Activated T-helper 1 cell treated with Interleukin-2 at 50 U/mL for 16 hours (primary cell): ENCODE data around the gene CTTN.

ENCODE experiments used
- DNase-seq: peaks from one replicate; pipeline ENCODE4 v3.0.0-alpha.2; 2020; ENCODE audit warnings: low read depth

The CTTN gene

DNA sequence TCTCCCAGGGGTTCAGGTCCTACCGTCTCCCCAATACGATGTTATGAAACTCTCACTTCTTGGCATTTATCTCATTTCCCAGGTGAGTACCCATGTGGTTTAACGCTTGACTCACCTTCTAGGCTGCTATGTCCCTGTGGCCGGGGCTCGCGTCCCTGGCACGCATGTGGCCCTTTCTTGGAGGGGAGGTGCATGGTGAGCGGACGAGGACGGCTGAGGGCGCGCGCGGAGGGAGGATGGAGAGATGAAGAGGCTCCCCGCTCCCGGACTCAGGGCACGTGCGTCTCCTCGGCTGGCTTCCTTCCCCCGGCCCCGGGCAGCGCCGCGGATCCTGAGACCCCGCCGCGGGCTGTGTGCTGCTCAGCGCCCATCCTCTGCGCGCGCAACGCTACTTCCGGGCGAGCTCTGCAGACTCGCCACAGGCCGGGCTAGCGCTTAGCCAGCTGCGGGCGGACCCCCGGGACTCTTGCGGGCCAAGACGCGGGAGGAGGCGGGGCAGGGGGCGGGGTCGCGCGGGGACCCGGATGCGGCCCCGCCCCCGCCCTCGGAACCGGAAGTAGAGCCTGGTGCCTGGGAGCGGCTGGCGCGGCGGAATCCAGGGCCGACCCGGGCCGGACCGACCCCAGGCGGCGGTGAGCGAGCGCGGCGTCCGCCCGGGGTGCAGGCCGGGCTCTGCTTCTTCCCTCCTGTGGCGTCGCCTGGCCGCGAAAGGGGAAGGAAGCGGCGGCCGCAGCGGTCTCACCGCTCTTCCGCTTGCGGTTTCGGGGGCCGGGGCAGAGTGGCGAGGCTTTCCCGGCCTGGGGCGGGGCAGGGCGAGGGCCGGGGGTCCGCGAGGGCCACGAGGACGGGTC is at the start of gene CTTN:
TSS of gene CTTN (plus strand) at position 547 of the 851 bp plus-strand sequence. CDS start 8,769 bp downstream, outside the sequence.
- DNase-seq: peak; percentile 41

DNA sequence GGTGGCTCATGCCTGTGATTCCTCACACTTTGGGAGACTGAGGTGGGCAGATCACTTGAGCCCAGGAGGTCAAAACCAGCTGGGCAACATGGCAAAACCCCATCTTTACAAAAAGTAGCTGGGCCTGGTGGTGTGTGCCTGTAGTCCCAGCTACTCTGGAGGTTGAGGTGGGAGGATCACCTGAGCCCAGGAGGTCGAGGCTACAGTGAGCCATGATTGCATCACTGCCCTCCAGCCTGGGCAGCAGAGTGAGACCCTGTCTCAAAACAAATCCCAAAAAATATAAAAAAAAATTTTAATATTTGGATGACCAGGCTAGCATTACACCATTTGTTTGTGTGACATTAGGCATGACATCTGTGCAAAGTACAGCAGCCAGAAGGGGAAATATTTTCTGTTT is 49.7 kb upstream of the CTTN start:
- no peak for DNase-seq

DNA sequence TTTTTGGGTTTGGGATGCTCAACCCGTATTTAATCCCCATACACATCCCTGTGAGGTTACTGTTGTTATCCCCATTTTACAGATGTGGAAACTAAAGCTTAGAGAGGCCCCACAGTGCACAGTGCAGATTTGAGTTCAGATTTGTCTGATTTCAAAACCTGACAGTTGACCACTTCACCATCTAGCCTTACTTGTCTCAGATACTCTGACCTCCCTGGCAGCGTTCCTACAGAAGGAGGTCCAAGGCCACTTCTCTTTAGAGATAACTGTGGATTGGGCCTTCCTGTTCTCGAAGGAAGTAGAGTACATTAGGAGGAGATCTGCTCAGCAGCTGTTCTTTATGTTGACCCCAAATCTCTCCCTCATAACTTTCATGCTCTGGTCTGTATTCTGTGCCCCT is 46.7 kb upstream of the CTTN start:
- no peak for DNase-seq

DNA sequence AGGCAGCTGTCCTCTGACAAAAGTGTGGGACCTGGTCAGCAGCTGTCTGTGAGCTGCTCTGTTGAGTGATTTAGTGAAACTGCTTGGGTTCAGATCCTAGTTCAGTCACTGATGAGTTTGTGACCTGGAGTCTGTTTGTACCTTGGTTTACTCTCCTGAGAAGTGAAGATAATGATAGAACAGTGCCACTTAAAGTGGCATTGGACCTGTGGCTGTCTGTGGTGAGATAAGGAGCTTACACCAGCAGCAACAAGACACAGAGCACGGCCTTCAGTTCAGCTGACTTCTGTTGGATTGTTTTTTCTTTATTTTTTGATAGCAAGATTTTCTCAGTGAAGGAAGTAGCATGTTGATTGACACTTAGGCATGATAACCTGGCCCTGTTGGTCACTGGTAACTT is 46.2 kb upstream of the CTTN start:
- no peak for DNase-seq

DNA sequence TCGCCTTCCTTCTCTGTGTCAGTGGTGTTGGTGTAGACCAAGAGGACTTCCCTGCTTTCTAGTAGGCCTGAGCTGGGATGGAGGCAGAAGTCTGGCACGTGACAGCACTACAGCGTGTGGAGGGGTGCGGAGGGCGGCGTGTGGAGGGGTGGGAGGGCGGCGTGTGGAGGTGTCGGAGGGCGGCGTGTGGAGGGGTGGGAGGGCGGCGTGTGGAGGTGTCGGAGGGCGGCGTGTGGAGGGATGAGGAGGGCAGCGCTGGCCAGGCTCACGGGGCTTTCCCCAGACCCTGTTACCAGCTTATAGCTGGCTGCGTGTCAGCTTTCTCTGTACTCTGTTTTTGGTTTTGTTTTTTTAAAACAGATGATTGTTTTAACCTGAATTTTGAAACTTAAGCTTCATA is 45.7 kb upstream of the CTTN start:
- DNase-seq: no peak

DNA sequence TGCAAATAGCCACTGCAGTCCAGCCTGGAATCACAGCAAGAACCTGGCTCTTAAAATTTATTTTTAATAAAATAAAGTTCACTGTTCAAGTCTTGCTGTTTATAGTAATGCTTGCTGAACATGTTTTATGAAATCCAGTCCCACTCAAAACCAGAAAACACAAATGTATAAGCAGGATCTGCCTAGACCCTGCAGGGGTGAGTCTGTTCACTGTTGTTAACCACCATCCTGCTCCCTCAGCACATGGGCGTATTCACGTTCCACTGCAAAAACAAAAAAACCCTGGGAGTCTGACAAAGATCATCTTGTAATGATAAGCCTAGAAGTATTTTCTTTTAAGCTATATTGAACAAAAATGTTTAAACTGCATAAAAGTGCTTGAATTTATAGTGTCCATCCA is 45.0 kb upstream of the CTTN start:
- DNase-seq: no peak

DNA sequence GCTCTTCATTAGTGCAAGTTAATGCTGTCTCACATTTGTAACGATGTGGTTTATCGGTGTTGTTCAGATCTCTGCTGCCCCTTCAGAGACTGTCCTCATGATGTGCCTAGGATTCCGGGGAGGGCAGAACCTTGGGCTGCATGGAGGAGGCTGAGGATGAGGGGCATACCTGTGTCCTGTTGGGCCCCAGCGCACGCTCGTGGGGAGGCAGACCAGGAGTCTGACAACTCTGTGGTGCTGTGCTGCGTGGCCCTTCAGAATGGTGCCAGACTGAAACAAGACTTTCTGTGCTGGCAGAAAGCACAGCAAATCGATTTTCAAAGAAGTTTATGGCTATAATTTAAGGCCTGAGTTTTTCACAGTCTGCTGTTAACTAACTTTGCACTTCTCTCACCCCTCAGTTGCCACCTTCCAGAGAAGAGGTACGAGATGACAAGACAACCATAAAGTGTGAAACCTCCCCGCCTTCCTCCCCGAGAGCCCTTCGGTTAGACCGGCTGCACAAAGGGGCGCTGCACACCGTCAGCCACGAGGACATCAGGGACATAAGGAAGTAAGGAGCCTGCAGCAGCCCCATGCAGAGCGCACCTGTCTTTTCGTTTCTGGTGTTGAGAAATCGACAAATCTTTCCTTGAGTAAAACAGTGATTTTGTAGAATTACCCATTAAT is 44.3 kb upstream of the CTTN start:
- no peak for DNase-seq

DNA sequence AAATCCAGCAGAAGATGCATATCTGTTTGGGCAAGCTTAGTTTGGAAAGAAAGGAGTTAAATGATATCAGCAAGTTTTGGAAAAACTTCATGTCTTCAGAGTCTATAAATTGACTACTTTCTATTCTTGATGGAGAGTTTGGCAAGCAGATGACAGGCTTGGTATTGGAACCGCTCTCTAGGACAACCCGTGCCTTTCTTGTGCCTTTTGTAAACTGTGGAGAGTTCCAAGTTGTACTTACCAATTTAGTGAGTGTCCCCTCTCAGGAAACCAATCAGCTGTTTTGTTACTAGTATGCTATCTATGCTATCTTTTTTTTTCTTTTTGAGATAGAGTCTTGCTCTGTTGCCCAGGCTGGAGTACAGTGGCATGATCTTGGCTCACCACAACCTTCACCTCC is 43.7 kb upstream of the CTTN start:
- DNase-seq: no peak

DNA sequence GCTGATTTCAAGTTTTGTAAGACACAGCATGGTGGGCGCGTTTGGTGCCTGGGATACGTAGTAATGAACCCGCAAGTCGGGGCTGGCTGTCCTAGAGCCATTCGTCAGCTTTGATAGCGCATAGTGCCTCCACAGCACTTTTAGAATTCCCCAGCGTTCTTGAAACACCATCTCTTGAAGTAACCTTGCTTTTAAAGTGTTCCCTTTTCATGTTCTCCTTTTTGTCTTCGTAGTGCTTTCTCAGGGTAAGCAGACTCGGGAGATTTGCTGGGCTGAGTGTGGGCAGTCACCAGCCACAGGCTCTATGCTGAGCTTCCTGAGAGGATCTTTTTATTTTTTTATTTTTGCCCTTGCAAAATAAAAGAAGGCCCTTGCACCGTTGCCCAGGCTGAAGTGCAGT is 39.6 kb upstream of the CTTN start:
- no peak for DNase-seq

DNA sequence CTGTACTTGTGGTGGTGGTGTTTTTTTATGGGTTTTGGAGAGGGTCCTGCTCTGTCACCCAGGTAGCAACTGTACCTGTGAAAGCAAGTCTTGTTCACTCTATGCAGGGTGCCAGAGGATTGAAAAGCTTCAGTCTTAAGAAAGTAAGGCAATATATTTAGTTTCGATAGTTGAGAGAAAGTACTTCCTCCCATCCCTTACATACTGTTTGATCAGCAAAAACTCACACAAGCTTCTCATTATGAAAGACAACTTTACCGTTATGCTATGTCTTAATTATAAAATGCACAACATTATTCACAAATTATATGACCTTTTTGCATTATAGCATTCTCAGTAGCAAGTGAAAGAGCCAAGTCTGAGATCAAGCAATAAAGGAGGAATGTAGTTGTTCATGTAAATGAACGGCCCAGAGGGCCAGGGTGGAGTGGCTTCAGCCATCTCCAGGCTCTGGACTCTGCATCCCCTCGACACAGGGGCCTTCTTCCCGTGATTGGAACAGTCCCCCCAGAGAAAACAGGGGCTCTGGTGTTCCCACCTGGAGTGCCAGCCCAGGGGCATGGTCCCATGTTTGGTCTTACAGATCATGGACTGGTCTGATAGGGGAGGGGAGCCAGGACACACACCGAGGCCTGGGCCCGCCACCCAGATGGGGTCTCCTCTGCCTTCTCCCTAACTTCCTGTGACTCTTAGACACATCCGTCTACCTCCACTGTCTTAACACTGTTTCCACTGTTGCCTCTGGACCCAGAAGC is 38.7 kb upstream of the CTTN start:
- DNase-seq: no peak

DNA sequence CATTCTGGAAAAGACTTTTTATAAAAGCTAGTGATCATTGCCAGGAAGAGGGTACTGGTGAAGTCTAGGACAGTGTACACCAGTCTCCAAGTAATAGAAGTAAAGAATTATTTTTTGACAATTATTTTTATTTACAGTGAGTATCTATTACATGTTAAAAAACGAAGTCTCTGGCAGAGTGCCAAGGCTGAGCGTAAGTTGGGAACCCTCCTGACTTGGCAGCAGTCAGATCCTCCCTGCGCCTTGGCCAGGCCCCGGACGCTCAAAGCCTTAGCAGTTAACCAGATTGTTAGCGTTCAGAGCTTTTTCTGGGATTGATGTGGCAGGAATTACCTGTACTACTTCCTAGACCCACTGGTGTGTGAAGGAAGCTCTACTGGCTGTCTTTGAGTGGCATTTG is 38.1 kb upstream of the CTTN start:
- no peak for DNase-seq

DNA sequence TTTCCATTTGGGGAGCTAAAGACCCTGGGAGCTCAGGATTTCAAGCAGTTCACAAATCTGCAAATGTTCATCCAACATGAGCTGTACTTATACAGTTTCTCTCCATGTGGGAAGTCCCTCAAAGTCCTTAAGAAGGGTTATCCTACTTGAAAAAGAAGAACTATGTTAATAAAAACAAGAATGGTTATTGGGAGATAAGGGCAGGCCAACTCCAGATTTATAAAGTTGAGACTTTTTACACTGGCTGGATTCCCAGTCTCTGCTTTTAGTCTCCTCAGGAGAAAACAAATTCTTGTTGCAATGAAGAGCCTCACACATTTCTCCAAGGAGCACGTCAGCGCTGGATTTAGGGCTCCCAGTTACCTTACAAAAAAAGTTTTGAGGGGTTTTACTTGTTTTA is 34.2 kb upstream of the CTTN start:
- no peak for DNase-seq

DNA sequence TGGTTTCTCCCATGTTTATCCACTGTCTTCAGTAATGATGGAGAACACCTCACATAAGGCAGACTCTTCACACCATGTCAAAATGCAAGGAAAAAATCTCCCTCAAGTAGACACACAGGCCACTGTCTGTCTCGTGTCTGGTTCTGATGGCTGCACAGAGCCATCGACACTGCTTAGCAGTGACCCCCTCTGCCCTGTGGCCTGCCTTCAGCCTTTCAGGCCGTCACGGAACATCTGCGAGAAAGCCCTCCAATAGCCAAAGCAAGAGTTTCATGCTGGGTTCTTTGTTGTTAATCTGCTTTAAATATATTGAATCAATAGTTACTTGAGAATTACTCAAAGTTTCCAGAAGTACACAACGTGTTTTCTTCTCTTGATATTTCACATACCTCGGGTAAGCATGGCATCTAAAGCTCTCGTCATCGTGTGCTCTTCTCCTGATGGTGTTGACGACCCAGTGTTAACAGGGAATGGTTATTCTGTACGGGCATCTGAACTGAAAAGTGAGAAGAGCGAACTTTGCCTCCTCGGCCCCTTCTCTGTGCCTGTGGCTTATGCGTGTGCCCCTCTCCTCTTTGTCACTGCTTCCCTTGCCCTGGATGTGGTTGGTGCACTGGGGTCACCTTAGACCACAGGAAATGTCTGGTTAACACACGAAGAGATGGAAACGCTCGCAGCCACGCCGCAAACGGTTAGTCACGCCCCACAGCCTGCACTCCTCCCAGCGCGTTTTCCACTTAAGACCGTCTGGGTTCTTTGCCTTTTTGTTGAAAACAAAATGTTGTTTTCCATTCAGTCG is 33.4 kb upstream of the CTTN start:
- DNase-seq: peak; percentile 22

DNA sequence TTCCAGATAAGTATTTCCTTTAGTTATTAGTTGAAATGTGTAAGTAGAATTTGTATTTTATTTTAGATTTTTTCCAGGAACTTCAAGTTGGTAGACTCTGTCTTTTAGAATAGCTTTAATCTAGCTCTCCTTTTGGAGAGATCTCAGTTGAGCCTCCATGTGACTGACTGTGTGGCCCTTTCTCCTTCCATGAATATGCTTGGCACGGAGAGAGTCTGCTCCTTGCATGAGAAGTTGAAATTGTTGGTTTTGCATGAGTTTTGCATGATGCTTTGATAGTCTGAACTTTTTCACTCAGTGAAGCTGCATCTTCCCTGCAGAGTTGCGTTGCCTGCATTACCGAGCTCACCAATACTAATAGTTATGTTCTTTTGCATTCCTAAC is 32.8 kb upstream of the CTTN start:
- DNase-seq: no peak

DNA sequence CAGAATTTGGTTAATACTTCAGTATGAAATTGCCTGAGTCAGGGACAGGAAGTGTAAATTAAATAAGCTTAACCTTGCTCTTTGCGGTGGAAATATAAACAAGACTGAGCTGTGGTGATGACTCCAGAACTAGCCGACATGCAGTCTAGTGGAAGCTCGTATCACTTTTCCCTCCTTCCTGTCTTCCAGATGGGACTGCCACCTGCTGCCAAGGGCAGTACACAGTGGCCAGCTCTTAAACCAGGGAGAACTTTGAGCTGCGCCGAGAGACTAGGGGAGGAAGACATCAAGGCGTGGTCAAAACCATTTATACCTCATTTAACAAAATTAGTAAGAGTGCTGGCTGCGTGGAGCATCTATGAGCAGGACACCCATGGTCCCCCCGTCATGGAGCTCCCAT is 31.3 kb upstream of the CTTN start:
- no peak for DNase-seq

DNA sequence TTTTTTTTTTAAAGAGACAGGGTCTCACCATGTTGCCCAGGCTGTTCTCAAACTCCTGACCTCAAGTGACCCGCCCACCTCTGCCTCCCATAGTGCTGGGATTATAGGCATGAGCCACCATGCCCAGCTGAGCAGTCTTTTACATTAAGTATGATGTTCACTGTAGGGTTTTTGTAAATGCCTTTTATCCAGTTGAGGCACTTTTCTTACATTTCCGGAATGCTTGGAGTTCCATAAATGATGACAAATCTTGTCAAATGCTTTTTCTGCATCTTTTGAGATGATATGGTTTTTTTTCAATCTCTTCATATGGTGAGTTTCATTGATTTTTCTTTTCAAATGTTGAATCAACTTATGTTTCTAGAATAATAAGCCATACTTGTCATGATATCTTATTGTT is 29.4 kb upstream of the CTTN start:
- no peak for DNase-seq

DNA sequence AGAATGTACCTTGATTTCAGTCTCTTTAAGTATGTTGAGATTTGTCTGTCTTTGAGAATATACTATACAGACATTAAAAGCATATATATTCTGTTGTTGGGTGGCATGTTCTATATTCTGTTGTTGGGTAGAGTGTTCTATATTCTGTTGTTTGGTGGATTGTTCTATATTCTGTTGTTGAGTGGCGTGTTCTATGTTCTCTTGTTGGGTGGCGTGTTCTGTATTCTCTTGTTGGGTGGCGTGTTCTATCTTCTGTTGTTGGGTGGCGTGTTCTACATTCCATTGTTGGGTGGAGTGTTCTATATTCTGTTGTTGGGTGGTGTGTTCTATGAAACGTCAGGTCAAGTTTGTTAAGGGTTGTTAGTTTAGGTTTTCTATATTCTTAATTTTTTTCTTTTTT is 27.1 kb upstream of the CTTN start:
- DNase-seq: no peak

DNA sequence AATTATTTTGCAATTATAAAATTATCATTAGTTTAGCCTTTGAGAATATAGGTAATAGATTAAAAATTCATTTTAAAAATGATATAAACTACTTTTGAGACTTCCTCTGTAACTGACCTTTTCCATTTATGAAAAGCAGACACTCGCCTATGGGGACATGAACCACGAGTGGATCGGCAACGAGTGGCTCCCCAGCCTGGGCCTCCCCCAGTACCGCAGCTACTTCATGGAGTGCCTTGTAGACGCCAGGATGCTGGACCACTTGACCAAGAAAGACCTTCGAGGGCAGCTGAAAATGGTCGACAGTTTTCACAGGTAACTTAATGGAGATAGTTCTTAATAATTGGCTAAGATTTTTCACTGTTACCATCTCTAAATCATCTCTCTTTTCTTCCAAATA is 26.3 kb upstream of the CTTN start:
- DNase-seq: no peak

DNA sequence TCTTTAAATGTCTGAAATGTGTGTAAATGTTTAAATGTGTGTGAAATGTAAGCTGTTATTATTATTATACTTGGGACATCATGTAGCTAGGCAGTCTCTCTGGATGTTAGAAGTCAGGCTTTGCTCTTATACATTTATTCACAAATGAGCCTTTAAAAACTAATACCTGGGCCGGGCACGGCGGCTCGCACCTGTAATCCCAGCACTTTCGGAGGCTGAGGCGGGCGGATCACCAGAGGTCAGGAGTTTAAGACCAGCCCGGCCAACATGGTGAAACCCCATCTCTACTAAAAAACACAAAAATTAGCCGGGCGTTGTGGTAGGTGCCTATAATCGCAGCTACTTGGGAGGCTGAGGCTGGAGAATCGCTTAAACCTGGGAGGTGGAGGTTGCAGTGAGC is 21.7 kb upstream of the CTTN start:
- no peak for DNase-seq

DNA sequence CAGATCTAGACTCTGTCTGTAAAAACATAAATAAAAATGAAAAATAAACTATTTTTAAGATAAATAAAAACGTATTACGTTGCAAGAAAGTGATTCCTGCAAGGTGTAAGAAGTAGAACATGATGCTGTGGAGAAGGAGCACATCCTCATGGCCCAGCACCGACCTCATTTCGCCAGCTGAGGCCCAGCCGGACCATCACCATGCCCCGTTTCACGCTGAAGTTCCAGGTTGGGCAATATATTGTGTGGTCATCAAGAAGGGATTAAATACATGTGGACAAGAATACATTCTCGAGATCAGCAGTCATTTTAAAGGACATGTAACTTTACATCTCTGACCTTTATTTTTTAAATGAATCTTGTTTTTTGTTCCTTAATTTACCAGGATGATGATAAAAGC is 20.7 kb upstream of the CTTN start:
- DNase-seq: no peak

DNA sequence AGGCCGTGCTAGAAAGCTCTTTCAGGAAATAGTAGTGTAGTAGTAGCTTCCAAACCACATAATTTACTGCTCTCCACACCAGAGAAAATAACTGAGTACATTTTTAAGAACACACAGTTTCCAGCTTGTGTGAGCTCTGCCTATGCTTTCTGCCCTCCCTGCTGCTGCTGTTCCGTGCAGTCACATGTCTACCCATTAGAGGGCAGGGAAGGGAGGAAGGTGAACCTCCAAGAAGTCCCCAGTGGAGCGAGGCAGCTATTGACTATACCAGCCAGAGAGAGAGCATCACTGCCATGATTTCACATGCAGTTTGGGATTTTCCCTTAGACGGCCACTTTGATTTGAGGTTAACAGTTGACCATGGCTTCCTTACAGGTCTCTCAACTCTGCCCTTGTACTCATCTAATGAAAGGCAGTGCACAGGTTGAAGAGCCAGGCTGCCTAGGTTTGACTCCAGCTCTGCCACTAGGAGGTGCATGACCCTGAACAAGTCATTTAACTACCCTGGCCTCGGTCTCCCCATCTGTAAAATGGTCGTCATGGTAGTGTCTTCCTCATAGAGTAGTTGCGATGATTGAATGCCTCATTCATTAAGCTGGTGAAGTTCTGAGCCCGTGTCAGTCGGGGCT is 19.7 kb upstream of the CTTN start:
- DNase-seq: no peak

DNA sequence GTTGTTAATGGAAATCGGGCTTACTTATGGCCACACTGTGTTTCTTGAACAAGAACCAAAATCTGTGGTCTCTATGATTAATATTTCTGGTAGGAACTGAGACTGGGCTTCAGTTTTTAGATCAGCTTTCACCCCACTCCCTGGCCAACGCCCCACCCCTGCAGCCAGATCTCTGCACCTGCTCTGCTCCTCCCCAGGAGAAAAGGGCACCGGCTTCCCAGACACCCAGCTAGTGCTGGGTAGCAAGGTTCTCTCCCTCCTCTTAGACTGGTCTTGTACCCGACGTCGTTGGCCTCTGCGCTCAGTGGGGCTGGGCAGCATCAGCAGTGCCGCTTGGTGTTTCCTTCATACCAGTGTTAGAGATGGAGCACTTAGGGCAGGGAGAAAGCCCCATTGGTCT is 17.0 kb upstream of the CTTN start:
- no peak for DNase-seq
